Thyroid gland (tissue), 4 donors: ENCODE data around the gene TYK2.

Experiments used
- CTCF ChIP-seq, 6 experiments: fragments of 200-600 bp in 3 of 6; fragments of 450-650 bp in 3 of 6; sonication (generic) in 3 of 6; IDR thresholded peaks; one replicate each; pipeline ENCODE4 v1.5.1; 2016 to 2019; ENCODE audit warnings: antibody characterized with exemption in 6 of 6, mild to moderate bottlenecking in 2 of 6, inconsistent platforms in 1 of 6, moderate library complexity in 1 of 6
- POLR2A ChIP-seq, 2 donors: fragments of 450-650 bp; IDR thresholded peaks; one replicate each; pipeline ENCODE4 v1.6.1; 2017; ENCODE audit warnings: antibody characterized with exemption in 2 of 2, mild to moderate bottlenecking in 2 of 2, moderate library complexity in 1 of 2

GRCh38 chr19:10339977-10340376 is 40.4 kb downstream of the TYK2 start:
- no peak for TF ChIP-seq CTCF (IDR thresholded peaks at IDR 0.05)
- TF ChIP-seq POLR2A (IDR thresholded peaks at IDR 0.05): no peak
